DMS53 (cell line): ENCODE measurements around the gene SMCO4.
A peak's percentile ranks its signal among the peaks of the same experiment; 100 is the strongest.
"Not testable (repeated sequence)": the region's sequence is repeated elsewhere in the genome, so short reads cannot be mapped to it uniquely, and the experiment has no call there.

Source experiments
- DNase-seq: peaks from one replicate; lab custom pipeline; 2025; lab: John Stamatoyannopoulos, UW

Gene SMCO4

DNA sequence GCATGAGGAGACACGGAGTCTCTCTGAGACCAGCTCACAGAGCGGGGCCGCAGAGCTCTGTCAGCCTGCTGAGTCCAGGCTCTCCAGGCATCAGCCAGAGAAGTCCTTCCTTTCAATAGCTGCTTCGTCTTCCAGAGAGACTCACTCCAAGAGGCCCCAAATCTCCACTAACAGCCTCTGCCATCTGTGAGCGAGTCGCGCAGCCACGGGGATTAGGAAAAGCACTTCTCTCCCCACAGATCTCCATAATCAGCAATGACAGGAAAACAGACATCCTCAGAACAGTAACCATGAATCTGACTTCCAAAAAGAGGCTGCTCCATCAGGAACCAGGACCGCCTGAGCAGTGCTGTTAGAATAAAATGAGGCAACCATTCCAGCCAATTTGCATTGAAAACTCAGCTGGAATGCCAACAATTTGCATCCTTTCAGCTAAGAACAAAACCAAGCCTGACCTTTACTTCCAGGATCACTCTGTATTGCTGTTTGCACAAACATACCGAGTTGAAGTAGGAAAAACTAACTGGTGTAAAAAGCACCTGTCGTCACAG lies 65.4 kb downstream of the SMCO4 start:
- no peak for DNase-seq

DNA sequence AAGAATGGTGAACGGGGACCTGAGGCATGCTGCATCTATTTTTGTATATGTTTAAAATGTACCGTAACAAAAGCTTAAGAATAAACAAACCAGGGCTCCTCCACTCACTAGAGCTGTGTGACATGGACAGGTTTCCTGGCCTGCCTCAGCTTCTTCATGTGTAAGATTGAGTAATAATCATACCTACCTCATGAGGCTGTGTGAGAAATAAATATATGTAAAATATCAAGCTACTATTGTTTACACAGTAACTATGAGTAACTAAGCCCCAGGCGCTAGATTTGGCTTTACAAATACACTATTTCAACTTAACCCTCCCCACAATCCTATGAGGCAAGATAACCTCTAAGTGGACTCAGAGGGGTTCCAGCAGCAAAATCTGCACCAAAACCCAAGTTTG lies 66.4 kb downstream of the SMCO4 start:
- DNase-seq, result no peak

DNA sequence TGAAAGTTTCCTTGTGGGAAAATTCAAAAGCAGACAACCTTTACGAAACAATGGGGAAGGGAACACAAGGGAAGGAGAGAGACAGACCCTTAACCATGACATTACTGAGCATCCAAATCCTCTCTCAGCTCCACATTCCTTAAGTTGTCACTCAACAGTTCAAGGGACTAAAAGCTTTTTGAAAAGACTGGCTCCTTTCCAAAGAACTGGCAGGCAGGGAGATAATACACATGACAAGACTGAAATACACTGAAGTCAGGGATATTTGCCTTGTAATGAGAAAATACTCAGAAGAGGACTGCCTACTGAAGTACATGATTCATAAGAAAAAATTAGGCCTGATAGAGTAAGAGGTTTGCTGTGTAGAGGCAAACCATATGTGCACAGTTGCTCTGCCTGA lies 69.1 kb downstream of the SMCO4 start:
- no peak for DNase-seq

DNA sequence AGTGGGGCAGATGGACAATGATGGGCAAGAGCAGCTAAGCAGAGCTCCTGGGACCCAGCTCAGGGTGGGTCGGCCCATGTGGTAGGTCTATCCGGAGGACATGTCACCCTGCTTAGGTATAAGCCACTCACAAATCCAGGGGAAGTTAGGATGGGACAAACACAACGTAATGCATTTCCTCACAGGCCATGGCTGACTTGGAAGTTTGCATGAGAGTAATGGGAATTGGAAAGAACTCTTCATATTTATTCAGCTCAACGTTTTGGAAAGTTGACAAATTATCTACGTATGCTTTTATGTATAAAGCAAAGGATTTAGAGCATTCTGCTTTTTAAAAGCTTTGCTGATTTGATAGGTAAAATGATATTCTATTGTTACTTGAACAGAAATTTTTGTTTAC lies 74.9 kb downstream of the SMCO4 start:
- DNase-seq, result peak; percentile 81

DNA sequence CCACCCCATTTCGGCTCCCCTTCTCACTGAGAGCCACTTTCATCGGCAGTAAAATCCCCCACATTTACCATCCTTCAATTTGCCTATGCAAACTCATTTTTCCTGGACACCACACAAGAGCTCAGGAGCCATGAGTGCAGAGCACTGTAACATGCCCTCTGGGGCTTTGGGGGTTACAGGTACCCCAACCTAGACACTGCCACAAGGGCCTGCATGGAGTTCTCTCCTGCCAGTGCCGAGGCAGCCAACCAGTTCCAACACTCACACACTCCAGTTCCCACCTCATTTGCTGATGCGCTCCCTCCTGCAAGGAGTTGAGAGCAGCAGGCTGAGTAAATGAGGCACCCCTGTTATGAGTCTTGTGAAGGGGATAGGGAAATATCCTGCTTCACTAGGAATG lies 76.1 kb downstream of the SMCO4 start:
- no peak for DNase-seq

DNA sequence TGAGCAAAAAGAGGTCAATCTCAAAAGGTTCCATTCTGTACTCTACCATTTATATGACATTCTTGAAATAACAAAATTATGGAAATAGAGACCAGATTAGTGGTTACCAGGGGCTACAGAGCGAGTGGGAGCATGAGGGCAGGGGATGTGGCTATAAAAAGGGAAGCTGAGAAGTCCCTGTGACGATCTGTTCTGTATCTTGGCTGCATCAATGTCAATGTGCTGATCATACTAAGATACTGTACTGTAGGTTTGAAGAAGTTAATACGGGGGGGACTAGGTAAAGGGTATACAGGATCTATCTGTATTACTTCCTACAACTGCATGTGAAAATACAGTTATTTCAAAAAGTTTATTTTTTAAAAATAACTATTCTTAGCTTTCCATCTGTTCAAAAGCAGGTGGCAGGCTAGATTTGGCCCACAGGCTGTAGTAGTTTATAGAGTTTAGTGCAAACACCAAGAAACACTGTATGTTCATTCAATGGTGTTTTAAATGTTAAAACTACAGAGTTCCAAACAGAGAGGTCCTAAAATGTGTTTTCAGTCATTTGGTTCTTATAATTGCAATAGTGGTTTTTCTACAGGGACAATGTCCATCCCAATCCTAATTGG lies 78.2 kb downstream of the SMCO4 start:
- DNase-seq, result no peak

DNA sequence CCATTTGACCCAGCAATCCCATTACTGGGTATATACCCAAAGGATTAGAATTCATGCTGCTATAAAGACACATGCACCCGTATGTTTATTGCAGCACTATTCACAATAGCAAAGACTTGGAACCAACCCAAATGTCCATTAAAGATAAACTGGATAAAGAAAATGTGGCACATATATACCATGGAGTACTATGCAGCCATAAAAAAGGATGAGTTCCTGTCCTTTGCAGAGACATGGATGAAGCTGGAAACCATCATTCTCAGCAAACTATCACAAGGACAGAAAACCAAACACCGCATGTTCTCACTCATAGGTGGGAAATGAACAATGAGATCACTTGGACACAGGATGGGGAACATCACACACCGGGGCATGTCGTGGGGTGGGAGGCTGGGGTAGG lies 79.5 kb downstream of the SMCO4 start:
- not testable (repeated sequence) for DNase-seq

DNA sequence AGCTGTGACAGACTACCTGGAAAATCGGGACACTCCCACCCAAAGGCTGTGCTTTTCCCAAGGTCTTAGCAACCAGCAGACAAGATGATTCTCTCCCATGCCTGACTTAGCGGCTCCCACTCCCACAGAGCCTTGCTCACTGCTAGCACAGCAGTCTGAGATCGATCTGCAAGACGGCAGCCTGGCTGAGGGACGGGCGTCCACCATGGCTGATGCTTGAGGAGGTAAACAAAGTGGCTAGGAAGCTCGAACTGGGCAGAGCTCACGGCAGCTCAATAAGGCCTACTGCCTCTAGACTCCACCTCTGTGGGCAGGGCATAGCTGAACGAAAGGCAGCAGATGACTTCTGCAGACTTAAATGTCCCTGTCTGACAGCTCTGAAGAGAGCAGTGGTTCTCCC lies 84.9 kb downstream of the SMCO4 start:
- DNase-seq, result no peak

DNA sequence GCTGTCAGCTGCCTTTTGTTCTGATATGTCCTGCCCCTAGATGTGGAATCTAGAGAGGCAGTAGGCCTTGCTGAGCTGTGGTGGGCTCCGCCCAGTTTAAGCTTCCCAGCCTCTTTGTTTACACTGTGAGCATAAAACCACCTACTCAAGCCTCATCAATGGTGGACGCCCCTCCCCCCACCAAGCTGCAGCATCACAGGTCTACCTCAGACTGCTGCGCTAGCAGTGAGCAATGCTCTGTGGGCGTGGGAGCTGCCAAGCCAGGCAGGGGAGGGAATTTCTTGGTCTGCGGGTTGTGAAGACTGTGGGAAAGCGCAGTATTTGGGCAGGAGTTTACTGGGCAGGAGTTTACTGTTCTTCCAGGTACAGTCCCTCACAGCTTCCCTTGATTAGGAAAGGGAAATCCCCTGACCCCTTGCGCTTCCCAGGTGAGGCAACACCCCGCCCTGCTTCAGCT lies 98.5 kb downstream of the SMCO4 start:
- peak; percentile 91 for DNase-seq

DNA sequence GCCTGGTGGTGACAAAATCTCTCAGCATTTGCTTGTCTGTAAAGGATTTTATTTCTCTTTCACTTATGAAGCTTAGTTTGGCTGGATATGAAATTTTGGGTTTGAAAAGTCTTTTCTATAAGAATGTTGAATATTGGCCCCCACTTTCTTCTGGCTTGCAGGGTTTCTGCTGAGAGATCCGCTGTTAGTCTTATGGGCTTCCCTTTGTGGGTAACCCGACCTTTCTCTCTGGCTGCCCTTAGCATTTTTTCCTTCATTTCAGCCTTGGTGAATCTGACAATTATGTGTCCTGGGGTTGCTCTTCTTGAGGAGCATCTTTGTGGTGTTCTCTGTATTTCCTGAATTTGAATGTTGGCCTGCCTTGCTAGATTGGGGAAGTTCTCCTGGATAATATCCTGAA lies 100.0 kb downstream of the SMCO4 start:
- DNase-seq, result not testable (repeated sequence)

DNA sequence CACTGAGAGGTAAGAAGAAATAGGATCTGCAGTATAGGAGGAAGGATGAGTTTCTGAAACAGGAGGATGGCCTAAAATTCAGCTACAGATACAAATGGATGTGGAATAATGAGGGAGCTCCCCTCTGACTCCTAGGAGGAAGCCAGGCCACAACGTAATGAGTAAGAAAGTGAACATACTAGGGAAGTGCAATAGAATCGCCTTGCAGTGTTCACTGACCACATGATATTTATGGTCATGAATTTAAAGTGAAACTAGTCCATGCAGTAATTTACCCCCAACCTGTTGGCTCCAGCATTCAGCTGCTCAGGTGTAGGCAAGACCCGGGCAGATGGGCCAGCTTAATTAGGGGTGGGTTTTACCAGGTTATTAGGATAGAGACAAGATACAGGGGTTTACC lies 110.9 kb downstream of the SMCO4 start:
- DNase-seq, result no peak
